Stimulated activated effector memory CD8-positive, alpha-beta T cell treated with anti-CD3 and anti-CD28 coated beads, Interleukin-12 subunit alpha, Interleukin-12 subunit beta, amount 100 ng/mL, for 72 hours (primary cell): ENCODE data around the gene CASQ2.

ENCODE experiments used
- ATAC-seq: fragments of 150-1000 bp; cut with Tn5 transposase; 2 replicates; pipeline ENCODE4 v1.10.0; 2021
- DNase-seq, 2 donors: peaks; one replicate each; pipeline ENCODE4 v3.0.0; 2021 to 2022; ENCODE audit warnings: low spot score in 2 of 2
- H3K27ac Mint-ChIP-seq: one replicate; pipeline ENCODE4 v1.8.0; 2022; ENCODE audit warnings: mild to moderate bottlenecking, mixed read lengths
- H3K36me3 Mint-ChIP-seq: one replicate; pipeline ENCODE4 v1.8.0; 2022; ENCODE audit warnings: mild to moderate bottlenecking, mixed read lengths
- H3K4me1 Mint-ChIP-seq: one replicate; pipeline ENCODE4 v1.8.0; 2022; ENCODE audit warnings: mixed read lengths
- H3K4me3 Mint-ChIP-seq: one replicate; pipeline ENCODE4 v1.8.0; 2022; ENCODE audit warnings: mild to moderate bottlenecking, mixed read lengths
- H3K9me3 Mint-ChIP-seq: one replicate; pipeline ENCODE4 v1.8.0; 2022; ENCODE audit warnings: mixed read lengths

Gene CASQ2

GRCh38 chr1:115655916-115656315, 112.6 kb downstream of the CASQ2 start:
- peaks cover 10% of the 10 kb centered on the region for H3K4me1 Mint-ChIP-seq
- peaks cover 11% of the 10 kb centered on the region for H3K36me3 Mint-ChIP-seq
- DNase-seq, result no peak
- no peaks in the 10 kb centered on the region for H3K9me3 Mint-ChIP-seq
- no peak overlapping the region for H3K4me3 Mint-ChIP-seq
- H3K27ac Mint-ChIP-seq, result no peak overlapping the region
- ATAC-seq, result no peak

- DNase-seq (no peak), ATAC-seq (no peak)
- Mint-ChIP-seq H3K4me1 (peaks cover 10% of the 10 kb centered on the region), H3K27ac (peak overlapping the region; percentile 41), H3K36me3 (peaks cover 11% of the 10 kb centered on the region), H3K4me3 (no peak overlapping the region), H3K9me3 (no peaks in the 10 kb centered on the region)
Observed at GRCh38 chr1:115655306-115655663, 113.2 kb downstream of the CASQ2 start.

- Mint-ChIP-seq H3K9me3 (no peaks in the 10 kb centered on the region), H3K4me3 (no peak overlapping the region), H3K4me1 (peaks cover 13% of the 10 kb centered on the region), H3K27ac (peak overlapping the region; percentile 41), H3K36me3 (peaks cover 11% of the 10 kb centered on the region)
- ATAC-seq (no peak), DNase-seq (no peak)
Observed at GRCh38 chr1:115654663-115655305, 113.7 kb downstream of the CASQ2 start.

- peaks cover 17% of the 10 kb centered on the region for H3K4me1 Mint-ChIP-seq
- peaks cover 11% of the 10 kb centered on the region for H3K36me3 Mint-ChIP-seq
- no peak for ATAC-seq
- no peak overlapping the region for H3K27ac Mint-ChIP-seq
- DNase-seq, result no peak
- H3K4me3 Mint-ChIP-seq, result no peak overlapping the region
- no peaks in the 10 kb centered on the region for H3K9me3 Mint-ChIP-seq
Observed at GRCh38 chr1:115654125-115654524, 114.4 kb downstream of the CASQ2 start.

GRCh38 chr1:115652236-115652788, 116.2 kb downstream of the CASQ2 start:
- Mint-ChIP-seq H3K27ac (no peak overlapping the region), H3K4me1 (peaks cover 17% of the 10 kb centered on the region), H3K4me3 (no peak overlapping the region), H3K36me3 (peaks cover 11% of the 10 kb centered on the region), H3K9me3 (no peaks in the 10 kb centered on the region)
- DNase-seq (no peak), ATAC-seq (no peak)

GRCh38 chr1:115651391-115651790, 117.1 kb downstream of the CASQ2 start:
- DNase-seq, result no peak
- no peak overlapping the region for H3K4me3 Mint-ChIP-seq
- H3K36me3 Mint-ChIP-seq, result peaks cover 11% of the 10 kb centered on the region
- ATAC-seq, result no peak
- H3K4me1 Mint-ChIP-seq, result peaks cover 17% of the 10 kb centered on the region
- H3K9me3 Mint-ChIP-seq, result no peaks in the 10 kb centered on the region
- no peak overlapping the region for H3K27ac Mint-ChIP-seq

- H3K36me3 Mint-ChIP-seq, result peaks cover 11% of the 10 kb centered on the region
- DNase-seq (no peak), ATAC-seq (no peak)
- no peak overlapping the region for H3K4me3 Mint-ChIP-seq
- peaks cover 17% of the 10 kb centered on the region for H3K4me1 Mint-ChIP-seq
- no peaks in the 10 kb centered on the region for H3K9me3 Mint-ChIP-seq
- H3K27ac Mint-ChIP-seq, result no peak overlapping the region
Observed at GRCh38 chr1:115650961-115651360, 117.6 kb downstream of the CASQ2 start.
